IMR-90 (cell line): ENCODE data around the gene ROR2. TPM values are rescaled to one million over a fixed set of nuclear protein-coding genes. Genes with fewer than 3 reads are reported as not detected.

Experiments
- ATAC-seq: fragments of 200-7000 bp; cut with Tn5 transposase; 2 replicates; pipeline ENCODE4 v1.9.1; 2020; ENCODE audit warnings: low read depth, mild to moderate bottlenecking, moderate library complexity
- BruUV-seq: library from RNA; stranded (reverse); fragments of 400-500 nt; replicated peaks from 2 replicates; lab custom pipeline; 2021; lab: Mats Ljungman, UMichigan
- CTCF ChIA-PET: fragments of 300-600 bp; formaldehyde crosslinking; extraction: SDS; loops from one replicate; lab custom pipeline; 2021; ENCODE audit warnings: antibody characterized with exemption; lab: Yijun Ruan, JAX
- POLR2A ChIA-PET: fragments of 300-600 bp; sonication (Branson Sonifier 250); formaldehyde crosslinking; loops from one replicate; lab custom pipeline; 2022; ENCODE audit warnings: antibody characterized with exemption; ENCODE audit not compliant: unreplicated experiment; lab: Charles Lee
- DNase-seq: peaks from one replicate; pipeline ENCODE4 v3.0.0; 2013
- H2AFZ ChIP-seq: replicated peaks from 2 replicates; pipeline ENCODE3; 2013; ENCODE audit warnings: low read length, mild to moderate bottlenecking; ENCODE audit not compliant: poor library complexity
- H2AK5ac ChIP-seq: 2 replicates; pipeline ENCODE4 v1.6.1; 2013; ENCODE audit warnings: low read depth, low read length, inconsistent platforms
- H2AK9ac ChIP-seq: replicated peaks from 2 replicates; pipeline ENCODE3; 2013; ENCODE audit warnings: mild to moderate bottlenecking, low read depth, low read length, moderate library complexity; ENCODE audit not compliant: poor library complexity
- H2BK120ac ChIP-seq: 2 replicates; pipeline ENCODE4 v1.6.1; 2013; ENCODE audit warnings: low read depth, low read length, inconsistent platforms
- H2BK15ac ChIP-seq: 3 replicates; pipeline ENCODE4 v1.6.1; 2013; ENCODE audit warnings: low read depth, low read length, inconsistent platforms
- H2BK20ac ChIP-seq: 2 replicates; pipeline ENCODE4 v1.6.1; 2013; ENCODE audit warnings: low read depth, mild to moderate bottlenecking, inconsistent platforms, low read length, moderate library complexity
- H2BK5ac ChIP-seq: 2 replicates; pipeline ENCODE4 v1.6.1; 2013; ENCODE audit warnings: mild to moderate bottlenecking, low read depth, low read length, inconsistent platforms; ENCODE audit not compliant: poor library complexity, severe bottlenecking
- H3K14ac ChIP-seq: replicated peaks from 2 replicates; pipeline ENCODE4 v1.6.1; 2013; ENCODE audit warnings: low read depth, low read length, inconsistent platforms
- H3K18ac ChIP-seq: 2 replicates; pipeline ENCODE4 v1.6.1; 2013; ENCODE audit warnings: low read depth, low read length, control low read depth
- H3K23ac ChIP-seq: 2 replicates; pipeline ENCODE4 v1.6.1; 2013; ENCODE audit warnings: low read depth, low read length, inconsistent platforms
- H3K27ac ChIP-seq: 2 replicates; pipeline ENCODE4 v1.5.1; 2013; ENCODE audit warnings: mild to moderate bottlenecking, control low read depth, low read length; ENCODE audit not compliant: insufficient read depth
- H3K27me3 ChIP-seq: 2 replicates; pipeline ENCODE4 v1.6.1; 2013; ENCODE audit warnings: low read length; ENCODE audit not compliant: control insufficient read depth, insufficient read depth
- H3K36me3 ChIP-seq: 2 replicates; pipeline ENCODE4 v1.6.1; 2013; ENCODE audit warnings: low read length, mixed read lengths; ENCODE audit not compliant: control insufficient read depth, insufficient read depth
- H3K4ac ChIP-seq: 2 replicates; pipeline ENCODE4 v1.6.1; 2013; ENCODE audit warnings: low read depth, low read length, inconsistent platforms
- H3K4me1 ChIP-seq: 2 replicates; pipeline ENCODE4 v1.6.1; 2013; ENCODE audit warnings: low read length, mixed read lengths; ENCODE audit not compliant: control insufficient read depth, insufficient read depth
- H3K4me2 ChIP-seq: 2 replicates; pipeline ENCODE4 v1.6.1; 2013; ENCODE audit warnings: low read depth, mild to moderate bottlenecking, control low read depth, low read length, moderate library complexity
- H3K4me3 ChIP-seq: 2 replicates; pipeline ENCODE4 v1.5.1; 2013; ENCODE audit warnings: low read depth, mild to moderate bottlenecking, control low read depth, low read length, moderate library complexity; ENCODE audit not compliant: insufficient read depth
- H3K56ac ChIP-seq: 2 replicates; pipeline ENCODE4 v1.6.1; 2013; ENCODE audit warnings: low read length, inconsistent platforms; ENCODE audit not compliant: insufficient read depth; ENCODE audit errors: extremely low read depth
- H3K79me1 ChIP-seq, 2 experiments: 2 replicates each; pipeline ENCODE4 v1.6.1; 2013; ENCODE audit warnings: low read length in 2 of 2, inconsistent platforms in 1 of 2, low read depth in 1 of 2
- H3K9ac ChIP-seq: 2 replicates; pipeline ENCODE4 v1.6.1; 2013; ENCODE audit warnings: low read depth, low read length, control low read depth
- H3K9me1 ChIP-seq: 2 replicates; pipeline ENCODE4 v1.6.1; 2013; ENCODE audit warnings: low read length, inconsistent platforms; ENCODE audit not compliant: insufficient read depth
- H3K9me3 ChIP-seq: 2 replicates; pipeline ENCODE4 v1.6.1; 2013; ENCODE audit warnings: low read length; ENCODE audit not compliant: control insufficient read depth, insufficient read depth
- H4K20me1 ChIP-seq: 2 replicates; pipeline ENCODE4 v1.6.1; 2013; ENCODE audit warnings: low read length, inconsistent platforms; ENCODE audit not compliant: insufficient read depth
- H4K5ac ChIP-seq: 2 replicates; pipeline ENCODE4 v1.6.1; 2013; ENCODE audit warnings: mild to moderate bottlenecking, low read depth, low read length, control low read depth
- H4K8ac ChIP-seq, 2 experiments: 2 replicates each; pipeline ENCODE4 v1.6.1; 2013; ENCODE audit warnings: low read depth in 2 of 2, low read length in 2 of 2, control low read depth in 1 of 2, inconsistent platforms in 1 of 2
- H4K91ac ChIP-seq: 2 replicates; pipeline ENCODE4 v1.6.1; 2013; ENCODE audit warnings: low read depth, low read length, inconsistent platforms; ENCODE audit not compliant: insufficient read depth
- CHD1 ChIP-seq: IDR thresholded peaks from 2 replicates; pipeline ENCODE4 v1.6.1; 2012; ENCODE audit warnings: low read depth, low read length, improper control_type of control experiment
- CTCF ChIP-seq: conservative IDR thresholded peaks from 2 replicates; pipeline ENCODE4 v1.5.1; 2012; ENCODE audit warnings: mild to moderate bottlenecking, low read depth, low read length, improper control_type of control experiment
- MAFK ChIP-seq: IDR thresholded peaks from 2 replicates; pipeline ENCODE4 v1.6.1; 2012; ENCODE audit warnings: low read depth, low read length, improper control_type of control experiment
- MAZ ChIP-seq: IDR thresholded peaks from 2 replicates; pipeline ENCODE4 v1.6.1; 2012; ENCODE audit warnings: low read depth, mild to moderate bottlenecking, low read length, improper control_type of control experiment, moderate library complexity, borderline replicate concordance
- WGBS, 2 experiments: methylation state at CpG; one replicate each; pipeline versions ENCODE4 v1.1.5 to v1.1.7; 2013; ENCODE audit warnings: missing lambda C conversion rate in 2 of 2; ENCODE audit not compliant: insufficient read length in 1 of 2; ENCODE audit errors: extremely low coverage in 2 of 2; 5-methylcytosine and 5-hydroxymethylcytosine counted together
- dilution Hi-C: fragments of 300-500 bp; cut with HindIII; formaldehyde crosslinking; loops from one replicate; pipeline ENCODE4 v1.14.3; 2018; ENCODE audit warnings: low sequenced_read_pairs; ENCODE audit not compliant: unreplicated experiment
- in situ Hi-C: fragments of 300-500 bp; cut with MboI; formaldehyde crosslinking; loops from 3 replicates; pipeline ENCODE4 v1.14.3; 2019; ENCODE audit warnings: low sequenced_read_pairs, inconsistent platforms, mixed read lengths
- intact Hi-C: fragments of 100-400 bp; cut with micrococcal nuclease; formaldehyde crosslinking; loops from 2 replicates; pipeline ENCODE4 v1.10.0; 2022
- polyA plus RNA-seq, 3 experiments: library from polyadenylated mRNA; depleted of rRNA; stranded (reverse); fragments of >200 nt; gene quantifications; 2 replicates each; pipeline ENCODE4 v1.2.3, GENCODE V29; 2012; ENCODE audit warnings: low replicate concordance in 1 of 3
- total RNA-seq: library from RNA; depleted of rRNA; stranded (reverse); fragments of >200 nt; gene quantifications from 2 replicates; pipeline ENCODE4 v1.2.3, GENCODE V29; 2012

ROR2 gene
- total and polyA plus RNA-seq, 2 of the 4 experiments (the other 2 are of a cell fraction), result 2.3 to 4.8 TPM

- Histone ChIP-seq H3K23ac (no peak overlapping the region), H2BK20ac (no peak overlapping the region), H3K4me1 (peaks cover 1% of the 10 kb centered on the region; the same call in 1 of the 2 replicates), H2AFZ (no peak overlapping the region), H3K79me1 (no peaks in the 10 kb centered on the region), H3K27me3 (no peaks in the 10 kb centered on the region), H2AK9ac (no peak overlapping the region), H3K9me3 (no peaks in the 10 kb centered on the region), H3K4ac (no peak overlapping the region), H4K20me1 (no peaks in the 10 kb centered on the region), H3K27ac (no peak overlapping the region), H4K91ac (no peak overlapping the region), H3K9ac (no peak overlapping the region), H3K9me1 (no peaks in the 10 kb centered on the region; the same call in 1 of the 2 replicates), H4K8ac (no peak overlapping the region), H3K36me3 (peaks cover 35% of the 10 kb centered on the region; the same call in 1 of the 2 replicates), H3K18ac (no peak overlapping the region), H2BK5ac (no peak overlapping the region), H3K14ac (no peak overlapping the region), H3K56ac (no peak overlapping the region), H2AK5ac (no peak overlapping the region), H3K4me2 (no peak overlapping the region), H2BK120ac (no peak overlapping the region), H4K5ac (no peak overlapping the region), H2BK15ac (no peak overlapping the region), H3K4me3 (no peak overlapping the region)
- DNase-seq (no peak), ATAC-seq (no peak)
- dilution Hi-C loops (no loop called here), intact Hi-C loops (no loop called here), in situ Hi-C loops (no loop called here)
- no CpG with 5 or more reads among the region's 5 CpGs for WGBS, 2 experiments
- ChIA-PET CTCF (no interaction called here), POLR2A (no interaction called here)
- no peak for TF ChIP-seq CHD1
- no peak for TF ChIP-seq CTCF
- TF ChIP-seq MAFK, result no peak
- no peak for TF ChIP-seq MAZ
- no TSS peak for BruUV-seq
Observed at GRCh38 chr9:91736311-91736710, 213.7 kb downstream of the ROR2 start.
